IPS-NIHi11 (cell line): ENCODE data around the gene RABGAP1.
A peak's percentile ranks its signal among the peaks of the same experiment; 100 is the strongest.
"Not testable (repeated sequence)": the region's sequence is repeated elsewhere in the genome, so short reads cannot be mapped to it uniquely, and the experiment has no call there.

Experiments used
- DNase-seq: peaks from one replicate; pipeline ENCODE4 v3.0.0; 2012; ENCODE audit warnings: mixed read lengths, low spot score

Gene RABGAP1

DNA sequence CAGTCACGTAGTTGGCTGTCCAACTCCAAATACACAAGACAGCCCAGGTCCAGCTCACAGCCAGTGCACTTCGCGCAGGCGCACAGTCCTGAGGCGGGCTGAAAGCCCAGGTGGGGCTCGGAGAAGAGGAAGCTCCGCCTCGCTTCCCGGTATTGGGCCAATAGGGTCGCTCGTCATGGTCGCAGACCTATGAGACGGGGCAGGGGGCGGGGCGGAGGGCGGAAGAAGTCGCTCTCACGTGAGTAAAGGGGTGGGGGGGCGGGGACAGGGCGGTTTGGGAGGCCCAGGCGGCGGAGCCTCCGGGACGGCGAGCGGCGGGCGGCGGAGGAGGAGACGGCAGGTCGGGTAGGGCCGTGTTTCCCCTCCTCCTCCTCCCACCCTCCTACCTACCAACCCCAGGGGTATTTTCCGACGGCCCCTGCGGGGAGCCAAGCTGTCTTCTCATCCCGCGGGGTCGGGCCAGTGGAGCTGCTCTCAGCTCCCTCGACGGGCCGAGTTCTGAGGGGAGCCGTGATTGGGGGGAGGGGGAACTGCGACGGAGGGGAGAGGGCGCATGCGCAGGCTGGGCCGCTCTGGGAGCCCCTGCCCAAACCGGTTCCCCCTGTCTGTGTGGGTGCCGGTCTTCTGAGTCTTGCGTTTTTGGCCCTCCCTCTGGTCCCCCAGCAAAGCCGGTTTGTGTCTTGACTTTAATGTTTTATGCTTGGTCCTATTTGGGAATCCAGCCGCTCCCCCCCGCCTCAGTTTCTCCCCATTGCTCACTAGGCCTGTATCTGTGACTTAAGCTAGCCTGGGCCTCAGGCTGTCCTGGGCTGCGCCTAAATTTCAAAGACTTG, at the start of gene RABGAP1:
RABGAP1 (plus strand) TSS at position 272 of the 833 bp plus-strand sequence. CDS start 16,040 bp downstream, outside the sequence.
- peak; percentile 99 for DNase-seq

- DNase-seq, result no peak
These were observed 42.9 kb upstream of the RABGAP1 start for GRCh38 chr9:122897969-122898368.

DNA sequence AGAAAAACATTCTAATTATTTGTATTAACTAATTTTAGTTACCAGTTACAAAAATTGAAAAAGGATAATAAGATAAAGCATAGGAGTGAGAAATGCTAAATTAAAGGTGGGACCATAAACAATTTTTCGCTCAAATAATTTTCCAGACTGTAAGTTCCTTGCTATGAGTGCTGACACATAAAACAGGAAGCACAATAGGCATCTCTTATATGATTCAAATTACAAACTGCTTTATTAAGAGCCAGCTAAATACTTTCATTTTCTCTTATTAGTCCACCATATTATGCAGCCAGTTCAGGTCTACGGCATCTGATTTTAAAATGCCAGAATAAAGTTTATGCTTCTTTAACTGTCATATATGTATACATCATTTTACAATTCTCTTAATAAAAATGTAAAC, 40.0 kb upstream of the RABGAP1 start:
- no peak for DNase-seq

GRCh38 chr9:122904466-122904822, 36.4 kb upstream of the RABGAP1 start:
- peak; percentile 47 for DNase-seq

DNA sequence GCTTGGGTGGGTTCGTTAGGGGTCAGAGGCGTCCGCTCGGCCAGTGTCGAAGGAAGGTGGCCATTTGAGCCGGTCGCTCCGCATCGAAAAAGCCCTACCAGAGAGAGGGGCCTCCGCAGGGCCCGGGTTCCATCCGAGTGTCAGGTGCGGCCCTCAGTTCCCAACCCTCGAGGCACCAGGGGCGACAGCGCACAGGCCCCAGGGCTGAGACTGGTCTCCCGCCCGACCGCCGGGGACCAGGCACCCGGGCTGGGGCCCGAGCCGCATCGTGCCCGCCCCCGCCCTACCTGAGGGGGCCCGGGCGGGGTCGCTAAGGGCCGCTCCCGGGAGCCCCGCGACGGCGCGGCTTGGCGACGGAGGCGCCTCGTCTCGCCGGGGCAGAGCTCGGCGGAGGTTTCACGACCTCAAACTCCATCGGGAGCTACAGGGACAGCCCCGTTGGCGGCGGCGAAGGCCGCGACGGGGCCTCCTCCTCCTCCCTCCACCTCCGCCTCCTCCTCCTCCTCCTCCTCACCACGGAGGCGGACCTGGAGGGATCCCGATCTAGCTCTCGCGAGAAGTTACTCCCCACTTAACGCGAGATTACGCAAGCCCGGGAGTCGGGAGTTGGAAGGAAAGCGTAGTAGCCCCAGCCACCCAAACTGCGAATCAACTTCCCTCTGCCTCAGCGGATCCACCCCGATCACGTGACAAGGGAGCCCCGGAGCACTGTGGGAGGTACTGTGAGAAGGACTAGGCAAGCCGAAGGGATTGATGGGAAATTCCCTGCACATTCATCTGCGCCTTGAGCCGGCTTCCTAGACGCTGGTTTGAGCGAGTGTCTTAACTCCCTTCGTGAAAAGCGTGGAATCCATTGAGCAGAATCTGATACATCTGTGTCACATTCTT, 35.8 kb upstream of the RABGAP1 start, which contains the start of gene RC3H2:
RC3H2 (minus strand) TSS at position 537 of the 888 bp plus-strand sequence. CDS start 7,850 bp downstream, outside the sequence.
- peak; percentile 93 for DNase-seq

DNA sequence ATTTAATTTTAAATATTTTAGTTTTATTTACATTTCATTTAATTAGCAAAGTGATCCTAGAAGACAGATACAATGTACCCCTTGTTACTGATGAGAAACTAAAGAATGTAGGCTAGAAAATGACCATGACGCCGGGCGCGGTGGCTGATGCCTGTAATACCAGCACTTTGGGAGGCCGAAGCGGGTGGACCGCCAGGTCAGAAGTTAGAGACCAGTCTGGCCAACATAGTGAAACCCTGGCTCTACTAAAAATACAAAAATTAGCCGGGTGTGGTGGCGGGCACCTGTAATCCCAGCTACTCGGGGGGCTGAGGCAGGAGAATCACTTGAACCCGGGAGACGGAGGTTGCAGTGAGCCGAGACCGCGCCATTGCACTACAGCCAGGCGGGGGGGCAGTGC, 34.7 kb upstream of the RABGAP1 start:
- not testable (repeated sequence) for DNase-seq

DNA sequence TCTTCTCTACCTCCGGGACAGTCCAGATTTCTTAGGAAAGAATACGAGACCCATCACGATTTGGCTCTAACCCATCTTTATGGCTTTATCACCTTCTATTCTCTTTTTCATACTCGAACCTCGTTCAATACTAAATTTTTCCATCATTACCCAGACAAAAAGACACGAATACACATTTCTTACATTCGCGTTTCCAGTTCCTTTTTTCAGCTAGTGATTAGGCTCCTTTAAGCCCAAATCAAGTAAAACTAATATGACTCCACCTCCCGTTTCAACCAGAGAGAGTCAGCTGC, 28.2 kb upstream of the RABGAP1 start:
- no peak for DNase-seq

GRCh38 chr9:122912964-122913673, 27.7 kb upstream of the RABGAP1 start, which contains the start of gene ZBTB6:
Gene ZBTB6 (minus strand): TSS chr9:122913323. CDS start chr9:122912072, 1,251 bp downstream.
- peak; percentile 76 for DNase-seq

- no peak for DNase-seq
These were observed 22.5 kb upstream of the RABGAP1 start for GRCh38 chr9:122918310-122918709.

- DNase-seq, result no peak
These were observed 18.1 kb upstream of the RABGAP1 start for GRCh38 chr9:122922713-122923112.

DNA sequence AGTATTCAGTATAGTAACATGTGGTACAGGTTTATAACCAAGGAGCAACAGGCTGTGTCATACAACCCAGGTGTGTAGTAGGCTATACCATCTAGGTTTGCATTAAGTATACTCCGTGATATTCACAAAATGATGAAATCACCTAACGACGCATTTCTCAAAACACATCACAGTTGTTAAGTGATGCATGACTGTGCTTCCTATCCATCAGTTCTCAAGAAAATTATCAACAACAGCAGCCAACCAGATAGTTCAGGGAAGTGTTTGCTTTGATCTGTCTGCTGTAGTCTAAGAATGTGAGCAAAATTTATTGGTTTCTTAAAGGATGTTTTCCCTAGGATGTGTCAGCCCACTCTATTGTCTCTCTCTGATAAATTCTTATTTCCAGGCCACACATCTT, 16.9 kb upstream of the RABGAP1 start:
- DNase-seq, result no peak

- no peak for DNase-seq
These were observed 10.9 kb upstream of the RABGAP1 start for GRCh38 chr9:122929796-122930354.

DNA sequence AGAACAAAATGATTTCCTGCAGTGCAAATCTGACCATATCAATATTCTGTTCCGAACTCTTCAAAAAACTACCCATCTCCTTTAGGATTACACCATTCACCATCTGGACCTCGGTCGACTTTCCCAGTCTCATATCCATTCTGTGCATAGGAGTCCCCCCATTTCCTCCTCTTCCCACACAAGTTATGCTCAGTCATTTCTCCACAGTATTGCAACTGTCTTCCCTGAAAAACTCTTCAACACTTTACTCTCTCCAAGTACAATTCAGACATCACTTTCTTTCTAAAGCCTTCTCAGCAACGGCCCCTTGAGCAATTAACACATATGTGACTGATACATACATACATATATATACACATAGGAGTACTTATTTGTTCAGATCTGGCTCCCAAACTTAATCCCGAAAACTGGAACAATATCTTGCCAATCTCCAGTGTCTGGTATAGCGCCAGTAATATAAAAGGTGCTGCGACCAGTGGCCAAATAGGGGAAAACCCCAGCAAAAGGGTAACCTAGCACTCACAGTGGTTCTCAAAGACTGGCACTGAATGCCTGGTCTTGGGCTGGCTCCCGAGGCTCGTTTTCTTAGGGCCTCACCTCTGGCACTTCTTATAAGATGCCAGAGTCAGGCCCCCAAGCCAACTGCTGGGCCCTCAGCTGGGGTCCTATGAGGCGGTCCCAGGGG, 10.1 kb upstream of the RABGAP1 start:
- DNase-seq, result no peak

- DNase-seq, result peak; percentile 98
These were observed 9.3 kb upstream of the RABGAP1 start, which contains the start of gene ZBTB26 for GRCh38 chr9:122931226-122932121. Gene ZBTB26 (minus strand): TSS chr9:122931512. CDS start chr9:122919934, 11,578 bp downstream.

DNA sequence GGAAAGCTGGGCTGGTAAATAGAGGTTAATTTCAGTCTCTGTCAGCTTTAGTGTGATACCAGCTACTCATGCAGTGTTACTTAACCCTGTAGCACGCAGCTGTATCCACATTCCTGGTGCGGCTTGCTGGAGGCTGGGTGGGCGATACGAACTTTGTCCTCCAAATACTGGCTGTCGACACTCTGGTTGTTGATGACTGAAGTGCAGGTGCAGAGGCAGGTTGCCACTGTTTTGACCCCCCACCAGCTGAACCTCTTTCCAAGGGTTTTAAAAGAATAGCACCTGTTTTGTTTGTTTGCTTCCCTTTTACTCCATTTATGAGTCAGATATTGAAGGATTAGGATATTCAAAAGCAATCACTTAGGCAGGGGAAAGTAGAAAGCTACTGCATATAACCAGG, 4.4 kb upstream of the RABGAP1 start:
- no peak for DNase-seq

DNA sequence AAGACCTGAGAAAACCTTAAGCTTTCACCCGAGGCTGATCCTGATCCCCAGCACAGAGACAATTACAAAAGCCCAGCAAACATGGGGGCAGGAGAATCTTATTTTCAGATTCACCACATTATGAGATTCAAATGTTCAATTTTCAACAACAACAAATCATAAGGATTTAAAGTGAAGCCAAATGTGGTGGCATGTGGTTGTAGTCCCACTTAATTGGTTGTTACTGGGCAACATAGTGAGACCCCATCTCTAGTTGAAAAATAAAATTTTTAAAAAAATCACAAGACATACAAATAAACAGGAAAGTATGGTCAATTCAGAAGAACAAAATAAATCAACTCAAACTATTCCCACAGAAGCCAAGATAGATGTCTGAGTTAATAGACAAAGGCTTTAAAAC, 3.9 kb upstream of the RABGAP1 start:
- DNase-seq, result no peak

DNA sequence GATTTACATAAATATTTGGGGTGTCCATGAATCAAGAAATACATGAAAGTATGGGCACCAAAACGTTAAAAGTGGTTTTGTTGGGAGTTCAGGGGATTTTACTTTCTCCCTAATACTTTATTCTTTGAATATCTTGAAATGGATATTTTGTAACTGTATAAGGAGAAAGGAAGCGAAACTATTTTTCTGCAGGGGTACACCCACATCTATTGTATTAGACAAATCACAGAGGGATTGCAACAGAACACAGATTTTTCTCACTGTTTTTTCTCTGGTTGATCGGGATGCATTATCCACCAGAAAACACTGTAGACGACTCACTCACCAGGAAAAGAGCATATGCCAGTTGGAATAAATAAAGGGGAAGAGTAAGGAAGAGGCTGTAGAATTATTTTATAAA, 1.2 kb upstream of the RABGAP1 start:
- no peak for DNase-seq

DNA sequence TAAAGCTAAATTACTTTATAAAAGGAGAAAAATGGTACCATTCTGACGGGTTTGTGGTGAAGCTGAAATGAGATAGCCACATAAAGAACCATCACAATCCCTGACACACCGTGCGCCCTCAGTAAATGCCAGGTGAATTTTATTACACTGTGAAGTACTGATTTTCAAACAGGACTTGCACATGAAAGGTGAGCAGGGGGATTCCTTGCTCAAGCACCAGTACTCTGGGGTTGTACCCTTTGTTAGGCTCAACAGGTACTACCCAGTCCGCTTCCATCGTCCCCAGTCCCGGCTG, 419 bp upstream of the RABGAP1 start:
- no peak for DNase-seq

- DNase-seq, result peak; percentile 20
These were observed 888 bp downstream of the RABGAP1 start for GRCh38 chr9:122941582-122942234.
